Loucy (cell line): Measurements from ENCODE around the gene CDH8.

Experiments
- H2AFZ ChIP-seq: fragments of 200-600 bp; sonication (generic); 2 replicates; pipeline ENCODE4 v1.6.0; 2016; ENCODE audit warnings: antibody characterized with exemption, mild to moderate bottlenecking, low read length, moderate library complexity
- H3F3A ChIP-seq: fragments of 200-600 bp; 2 replicates; pipeline ENCODE4 v1.6.0; 2016; ENCODE audit warnings: antibody characterized with exemption, low read depth, mild to moderate bottlenecking
- H3K27me3 ChIP-seq: fragments of 200-600 bp; sonication (generic); 2 replicates; pipeline ENCODE4 v1.6.1; 2014; ENCODE audit warnings: low read length, mild to moderate bottlenecking; ENCODE audit not compliant: insufficient read depth, poor library complexity, severe bottlenecking
- H3K36me3 ChIP-seq: fragments of 200-600 bp; sonication (generic); 2 replicates; pipeline ENCODE4 v1.6.1; 2016; ENCODE audit warnings: low read length; ENCODE audit not compliant: insufficient read depth
- H3K4me1 ChIP-seq: fragments of 200-600 bp; sonication (generic); 2 replicates; pipeline ENCODE4 v1.5.1; 2014; ENCODE audit warnings: low read length, mild to moderate bottlenecking; ENCODE audit not compliant: insufficient read depth, poor library complexity, severe bottlenecking
- H3K4me2 ChIP-seq: fragments of 200-600 bp; sonication (generic); 2 replicates; pipeline ENCODE4 v1.6.0; 2014; ENCODE audit warnings: antibody characterized with exemption, low read length, low read depth, mild to moderate bottlenecking; ENCODE audit not compliant: poor library complexity, severe bottlenecking
- H3K4me3 ChIP-seq: fragments of 200-600 bp; sonication (generic); 2 replicates; pipeline ENCODE4 v1.5.1; 2014; ENCODE audit warnings: low read length, mild to moderate bottlenecking, mixed read lengths; ENCODE audit not compliant: poor library complexity, severe bottlenecking
- H3K79me2 ChIP-seq: fragments of 200-600 bp; sonication (generic); 2 replicates; pipeline ENCODE4 v1.6.1; 2014; ENCODE audit warnings: low read length; ENCODE audit not compliant: insufficient read depth
- H3K9ac ChIP-seq: fragments of 200-600 bp; sonication (generic); 2 replicates; pipeline ENCODE4 v1.6.0; 2014; ENCODE audit warnings: mild to moderate bottlenecking, low read depth, low read length, moderate library complexity; ENCODE audit not compliant: poor library complexity, severe bottlenecking
- H3K9me2 ChIP-seq: fragments of 200-600 bp; sonication (generic); replicated peaks from 2 replicates; pipeline ENCODE4 v1.6.1; 2016; ENCODE audit warnings: low read depth, low read length, mixed read lengths
- H3K9me3 ChIP-seq: fragments of 200-600 bp; sonication (generic); 2 replicates; pipeline ENCODE4 v1.6.1; 2014; ENCODE audit warnings: mild to moderate bottlenecking, antibody characterized with exemption, low read length, low read depth; ENCODE audit not compliant: insufficient read depth
- H4K20me1 ChIP-seq: fragments of 200-600 bp; sonication (generic); 2 replicates; pipeline ENCODE4 v1.6.0; 2014; ENCODE audit warnings: antibody characterized with exemption, low read length, mild to moderate bottlenecking; ENCODE audit not compliant: insufficient read depth, poor library complexity, severe bottlenecking
- CTCF ChIP-seq: fragments of 200-600 bp; sonication (generic); conservative IDR thresholded peaks from 2 replicates; pipeline ENCODE4 v1.5.1; 2014; ENCODE audit warnings: mild to moderate bottlenecking, antibody characterized with exemption, low read length
- EZH2phosphoT487 ChIP-seq: fragments of 200-600 bp; IDR thresholded peaks from 2 replicates; pipeline ENCODE4 v1.6.1; 2018; ENCODE audit warnings: antibody characterized with exemption, mild to moderate bottlenecking, moderate library complexity, borderline replicate concordance

Gene CDH8

GRCh38 chr16:61858988-61859387 lies 177.2 kb downstream of the CDH8 start:
- H3K79me2 ChIP-seq = no peaks in the 10 kb centered on the region
- no peaks in the 10 kb centered on the region for H3K36me3 ChIP-seq
- no peak for TF ChIP-seq CTCF
- no peak for TF ChIP-seq EZH2phosphoT487
- no peaks in the 10 kb centered on the region for H3K4me1 ChIP-seq
- no peaks in the 10 kb centered on the region for H3F3A ChIP-seq
- no peaks in the 10 kb centered on the region for H3K9me2 ChIP-seq
- no peak overlapping the region for H2AFZ ChIP-seq
- no peaks in the 10 kb centered on the region for H3K9me3 ChIP-seq
- H3K4me2 ChIP-seq = no peak overlapping the region
- H4K20me1 ChIP-seq = no peaks in the 10 kb centered on the region
- no peak overlapping the region for H3K9ac ChIP-seq
- H3K4me3 ChIP-seq = no peak overlapping the region
- no peaks in the 10 kb centered on the region for H3K27me3 ChIP-seq

DNA sequence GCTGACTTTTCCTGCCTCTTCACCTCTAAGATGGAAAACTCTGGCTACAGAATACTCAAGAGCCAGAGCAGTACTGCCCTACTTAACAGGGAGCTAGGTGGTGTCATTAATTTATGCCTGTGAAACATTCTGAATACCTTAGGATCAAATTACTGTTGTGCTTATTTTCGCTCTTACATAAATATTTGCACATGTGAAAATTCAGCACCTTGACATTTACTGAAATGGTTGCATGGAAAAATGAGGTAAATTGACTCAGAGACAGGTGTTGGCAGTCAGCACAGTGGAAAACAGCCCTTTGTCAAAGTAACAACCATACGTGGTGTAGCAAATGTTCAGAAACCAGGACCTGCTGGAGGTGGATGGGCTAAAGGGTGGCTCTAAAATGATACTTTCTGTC lies 193.6 kb downstream of the CDH8 start:
- TF ChIP-seq EZH2phosphoT487 = no peak
- no peak for TF ChIP-seq CTCF
- Histone ChIP-seq H3K9me3 (no peaks in the 10 kb centered on the region), H3K36me3 (no peaks in the 10 kb centered on the region), H3K9ac (no peak overlapping the region), H3K79me2 (no peaks in the 10 kb centered on the region), H2AFZ (no peak overlapping the region), H3K4me1 (no peaks in the 10 kb centered on the region), H3K9me2 (no peaks in the 10 kb centered on the region), H4K20me1 (no peaks in the 10 kb centered on the region), H3K4me2 (no peak overlapping the region), H3K4me3 (no peak overlapping the region), H3K27me3 (no peaks in the 10 kb centered on the region), H3F3A (no peaks in the 10 kb centered on the region)

DNA sequence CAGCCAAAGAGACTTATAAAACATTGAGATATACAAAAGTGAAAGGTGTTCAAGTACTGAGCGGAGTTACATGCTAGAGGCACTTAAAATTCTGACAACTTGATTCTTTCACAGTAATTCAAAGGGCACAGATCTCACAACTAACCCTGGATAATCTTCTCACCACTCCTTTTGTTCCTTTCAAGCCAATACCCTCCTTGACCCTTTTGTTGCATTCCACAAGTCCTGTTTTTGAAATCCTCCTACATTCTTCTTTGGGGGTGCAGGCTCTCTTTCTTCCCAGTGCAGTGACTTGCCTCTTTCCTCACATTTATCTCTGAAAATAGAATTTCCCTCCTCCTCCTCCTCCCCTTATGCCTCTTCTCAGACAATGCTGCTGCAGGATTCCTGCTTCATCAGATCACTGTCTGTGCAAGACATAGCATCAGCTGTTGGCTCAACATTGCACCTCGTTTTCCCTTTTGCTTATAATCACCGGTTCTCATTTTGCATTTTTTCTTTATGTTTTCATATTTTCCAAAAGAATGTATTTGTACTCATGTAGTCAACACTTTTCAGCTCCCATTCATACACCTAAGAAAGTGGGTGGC lies 199.3 kb downstream of the CDH8 start:
- Histone ChIP-seq H3K4me3 (no peak overlapping the region), H4K20me1 (no peaks in the 10 kb centered on the region), H2AFZ (no peak overlapping the region), H3K9me3 (no peaks in the 10 kb centered on the region), H3K79me2 (no peaks in the 10 kb centered on the region), H3K27me3 (no peaks in the 10 kb centered on the region), H3F3A (no peaks in the 10 kb centered on the region), H3K36me3 (no peaks in the 10 kb centered on the region), H3K9ac (no peak overlapping the region), H3K4me1 (no peaks in the 10 kb centered on the region), H3K4me2 (no peak overlapping the region), H3K9me2 (no peaks in the 10 kb centered on the region)
- TF ChIP-seq EZH2phosphoT487 (no peak), CTCF (no peak)
